Measurements from ENCODE around the gene P2RX7.

- TF ChIP-seq CTCF (conservative IDR thresholded peaks at IDR 0.05; ENCODE audit: low read depth, low read length): no peak
- no peak for TF ChIP-seq EZH2 (IDR thresholded peaks at IDR 0.05; ENCODE audit: borderline replicate concordance, low read depth, low read length, poor library complexity, severe bottlenecking)
Observed at GRCh38 chr12:121132601-121133481, at the start of gene P2RX7.

All from A673 (cell line).